ENCODE results near the gene SNN.
A peak's percentile ranks its signal among the peaks of the same experiment; 100 is the strongest.

The SNN gene

DNA sequence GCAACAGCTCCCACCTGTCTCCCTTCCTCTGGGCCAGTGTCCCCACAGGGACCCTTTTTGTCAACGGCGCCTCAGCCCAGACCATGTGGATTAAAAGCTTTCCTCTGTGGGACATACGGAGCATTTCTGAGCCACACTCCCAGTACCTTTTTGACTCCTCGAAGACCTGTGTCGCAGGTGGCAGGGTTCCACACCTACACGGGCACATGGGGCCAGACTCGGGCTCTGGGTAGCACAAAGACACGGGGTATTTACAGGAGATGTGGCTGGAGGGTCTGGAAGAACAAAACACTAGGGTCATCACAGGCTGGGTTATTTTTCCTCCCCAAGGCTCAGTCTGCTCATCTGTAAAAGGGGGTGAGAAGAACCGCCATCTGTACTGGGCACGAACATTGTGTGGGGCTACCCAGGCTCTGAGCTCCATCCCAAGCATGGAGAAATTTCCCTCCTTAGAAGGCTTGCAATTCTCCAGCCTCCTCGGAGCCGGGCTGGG, 32.5 kb upstream of the SNN start:
- no peak for DNase-seq

DNA sequence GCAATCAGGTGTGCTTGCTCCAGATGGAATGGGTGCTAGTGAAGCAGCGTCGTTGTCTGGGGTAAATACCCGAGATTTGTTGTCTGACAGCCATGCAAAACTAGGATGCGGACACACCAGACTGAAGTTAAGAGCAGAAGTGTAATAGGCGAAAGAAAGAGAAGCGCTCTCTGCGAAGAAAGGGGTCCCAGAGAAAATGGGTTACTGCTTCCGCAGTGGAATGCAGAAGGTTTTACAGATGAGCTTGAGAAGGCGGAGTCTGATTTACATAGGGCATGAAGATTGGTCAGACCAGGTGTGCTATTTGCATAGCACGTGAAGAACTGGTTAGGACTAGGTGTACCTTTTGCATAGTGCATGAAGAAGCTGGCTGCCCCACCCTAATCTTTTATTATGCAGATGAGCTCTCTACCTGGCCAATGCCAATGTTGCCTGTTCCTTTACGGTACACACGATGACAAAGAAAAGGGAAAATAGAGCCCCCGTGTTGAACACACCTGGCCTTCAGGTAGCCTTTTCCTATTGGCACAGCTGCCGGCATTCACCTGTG, 32.0 kb upstream of the SNN start:
- DNase-seq, result peak; percentile 98

DNA sequence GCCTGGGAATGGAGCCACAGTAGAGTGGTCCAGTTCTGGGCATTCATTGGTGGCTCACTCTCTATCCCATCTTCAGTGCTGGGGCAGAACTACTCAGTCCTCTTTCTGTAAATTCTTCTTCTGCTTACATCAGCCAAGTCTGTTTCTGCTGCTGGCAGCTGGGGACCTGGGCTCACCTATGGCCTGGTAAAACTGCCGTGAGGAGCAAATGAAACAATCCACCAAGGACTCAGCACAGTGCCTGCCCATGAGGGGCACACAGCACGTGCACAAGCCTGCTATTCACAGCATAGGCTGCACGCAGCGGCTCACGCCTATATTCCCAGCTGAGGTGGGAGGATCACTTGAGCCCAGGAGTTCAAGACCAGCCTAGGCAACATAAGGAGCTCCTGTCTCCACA, 30.9 kb upstream of the SNN start:
- peak; percentile 30 for DNase-seq

DNA sequence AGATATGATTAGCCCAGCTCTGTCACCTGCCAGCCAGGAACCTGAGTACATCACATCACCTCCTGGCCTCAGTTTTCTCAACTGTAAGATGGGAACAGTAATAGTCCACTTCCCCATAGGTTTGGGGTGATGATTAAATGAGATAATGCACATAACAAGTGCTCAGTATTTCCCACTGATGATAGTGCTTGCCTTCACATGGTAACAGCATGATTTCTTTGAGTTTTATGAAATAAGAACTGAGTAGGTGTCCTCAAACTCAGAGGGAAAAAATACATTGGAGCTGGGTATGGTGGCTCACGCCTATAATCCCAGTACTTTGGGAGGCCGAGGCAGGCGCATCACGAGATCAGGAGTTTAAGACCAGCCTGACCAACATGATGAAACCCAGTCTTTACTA, 30.1 kb upstream of the SNN start:
- DNase-seq, result no peak

- no peak for DNase-seq
Observed at GRCh38 chr16:11639008-11639562, 29.2 kb upstream of the SNN start.

DNA sequence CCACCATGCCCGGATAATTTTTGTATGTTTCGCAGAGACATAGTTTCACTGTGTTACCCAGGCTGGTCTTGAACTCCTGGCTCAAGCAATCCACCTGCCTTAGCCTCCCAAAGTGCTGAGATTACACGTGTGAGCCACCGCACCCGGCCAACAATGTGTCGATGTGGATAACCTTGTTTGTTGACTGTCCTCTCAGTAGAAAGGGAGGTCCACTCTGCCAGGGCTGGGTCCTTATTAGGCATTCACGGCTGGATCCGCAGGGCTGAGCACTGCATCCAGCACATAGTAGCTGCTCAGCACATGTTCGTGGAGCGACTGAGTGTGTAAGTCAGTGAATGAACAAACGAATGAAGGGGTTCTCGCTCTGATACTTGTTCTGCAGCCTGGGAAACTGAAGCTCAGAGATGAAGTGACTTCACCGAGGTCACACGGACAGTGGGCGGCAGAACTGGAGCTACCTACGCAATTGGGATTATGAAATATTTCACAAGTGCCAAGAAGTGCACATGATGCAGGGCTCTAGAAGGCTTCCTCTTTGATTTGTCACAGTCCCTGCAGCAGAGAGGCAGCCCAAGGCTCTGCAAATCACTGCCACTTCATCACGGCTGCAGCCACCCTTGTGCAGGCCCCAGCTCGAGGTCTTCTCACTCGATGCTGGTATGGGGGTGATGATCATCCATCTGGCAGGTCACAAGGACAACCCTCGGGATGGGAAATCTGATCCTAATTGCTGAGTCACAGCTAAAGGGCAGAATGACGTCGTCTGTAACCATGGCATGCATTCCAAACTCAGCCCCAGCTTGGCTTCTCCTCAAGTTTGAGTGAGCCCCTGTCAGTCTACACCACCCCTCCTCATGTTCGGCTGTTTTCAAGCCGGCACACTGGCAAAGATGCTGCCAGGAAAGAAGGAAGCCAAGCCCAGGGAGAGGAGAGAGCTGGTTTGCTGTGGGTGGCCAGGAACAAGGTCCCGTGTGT, 28.0 kb upstream of the SNN start:
- DNase-seq, result peak; percentile 92

- DNase-seq, result peak; percentile 82
Observed at GRCh38 chr16:11640987-11641817, 27.1 kb upstream of the SNN start.

DNA sequence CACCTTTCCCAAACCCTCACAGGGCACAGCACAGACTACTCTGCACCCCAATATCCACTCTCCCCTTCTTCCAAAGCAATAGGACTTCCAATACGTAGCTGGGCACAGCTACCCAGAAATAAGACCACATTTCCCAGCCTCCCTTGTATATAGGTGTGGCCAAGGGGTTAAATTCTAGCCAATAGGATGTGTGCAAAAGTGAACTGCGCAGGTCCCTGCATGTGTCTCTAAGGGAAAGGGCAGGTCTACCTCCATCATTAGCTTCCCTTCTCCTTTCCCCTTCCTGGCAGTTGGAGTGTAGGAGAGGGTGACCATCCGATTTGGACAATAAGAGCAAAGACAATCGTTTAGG, 25.5 kb upstream of the SNN start:
- no peak for DNase-seq

DNA sequence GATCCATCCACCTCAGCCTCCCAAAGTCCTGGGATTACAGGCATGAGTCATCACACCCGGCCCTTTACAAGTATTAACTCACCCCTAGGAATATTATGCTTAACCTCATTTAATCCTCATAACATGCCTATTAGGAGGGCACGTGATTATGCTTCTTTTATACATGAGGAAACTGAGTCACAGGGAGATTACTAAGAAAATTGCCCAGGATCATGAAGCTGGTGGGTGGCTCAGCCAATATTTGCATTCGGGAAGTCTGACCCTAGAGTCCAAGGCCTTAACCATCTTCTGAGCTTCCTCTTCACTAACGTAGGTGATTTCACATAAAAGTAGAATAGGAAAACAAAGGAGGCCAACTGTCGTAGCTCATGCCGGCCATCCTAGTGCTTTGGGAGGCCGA, 19.0 kb upstream of the SNN start:
- DNase-seq, result no peak

- no peak for DNase-seq
Observed at GRCh38 chr16:11650641-11651591, 17.3 kb upstream of the SNN start.

DNA sequence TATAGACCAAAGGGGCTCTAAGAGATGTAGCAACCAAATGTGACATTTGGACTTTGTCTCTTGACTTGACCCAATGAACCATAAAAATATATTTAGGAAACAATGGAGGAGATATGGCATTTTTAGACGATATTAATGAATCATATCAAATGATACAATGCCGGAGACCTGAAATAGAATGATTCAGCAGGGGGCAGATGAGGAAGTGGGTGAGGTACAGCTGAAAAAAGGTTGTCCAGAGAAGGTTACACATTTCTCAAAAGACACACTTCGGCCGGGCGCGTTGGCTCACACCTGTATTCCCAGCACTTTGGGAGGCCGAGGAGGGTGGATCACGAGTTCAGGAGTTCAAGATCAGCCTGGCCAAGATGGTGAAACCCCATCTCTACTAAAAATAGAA, 16.5 kb upstream of the SNN start:
- DNase-seq, result no peak

GRCh38 chr16:11655655-11656054, 12.6 kb upstream of the SNN start:
- no peak for DNase-seq

DNA sequence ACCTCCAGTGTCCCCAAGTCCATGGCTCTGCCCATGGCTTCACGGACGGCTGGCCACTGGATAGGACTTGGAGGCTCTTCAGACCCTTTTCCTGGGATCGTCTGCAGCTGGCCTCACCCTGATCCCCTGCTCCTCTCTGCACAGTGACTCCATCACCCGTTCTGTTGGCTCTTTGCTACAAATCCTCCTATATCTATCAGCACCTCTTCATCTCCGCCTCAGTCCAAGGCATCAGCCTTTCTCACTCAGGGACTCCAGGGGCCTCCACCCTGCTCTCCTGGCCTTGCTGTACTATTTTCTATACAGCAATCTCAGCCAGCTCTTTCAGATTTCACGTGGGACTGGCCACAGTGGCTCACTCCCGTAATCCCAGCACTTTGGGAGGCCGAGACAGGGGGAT, 10.7 kb upstream of the SNN start:
- no peak for DNase-seq

GRCh38 chr16:11658896-11659708, 9.2 kb upstream of the SNN start:
- DNase-seq, result no peak

DNA sequence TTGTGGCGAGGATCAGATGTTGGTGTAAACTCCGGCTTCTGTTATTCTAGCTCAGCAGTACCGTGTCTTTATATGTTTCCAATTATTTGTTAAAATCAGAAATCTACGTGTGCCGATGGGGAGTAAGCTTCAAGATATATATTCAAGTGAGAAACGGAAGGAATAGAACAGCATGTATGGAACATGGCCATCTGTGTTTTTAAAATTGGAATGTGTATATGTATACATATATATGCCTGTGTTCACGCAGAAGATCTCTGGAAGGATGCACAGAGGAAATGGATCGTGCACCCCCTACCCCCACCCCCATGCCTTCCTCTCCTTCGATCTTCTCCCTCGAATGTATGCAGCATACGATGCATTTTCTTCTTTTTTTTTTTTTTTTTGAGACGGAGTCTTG, 7.7 kb upstream of the SNN start:
- DNase-seq, result no peak

- no peak for DNase-seq
Observed at GRCh38 chr16:11662582-11662981, 5.7 kb upstream of the SNN start.

DNA sequence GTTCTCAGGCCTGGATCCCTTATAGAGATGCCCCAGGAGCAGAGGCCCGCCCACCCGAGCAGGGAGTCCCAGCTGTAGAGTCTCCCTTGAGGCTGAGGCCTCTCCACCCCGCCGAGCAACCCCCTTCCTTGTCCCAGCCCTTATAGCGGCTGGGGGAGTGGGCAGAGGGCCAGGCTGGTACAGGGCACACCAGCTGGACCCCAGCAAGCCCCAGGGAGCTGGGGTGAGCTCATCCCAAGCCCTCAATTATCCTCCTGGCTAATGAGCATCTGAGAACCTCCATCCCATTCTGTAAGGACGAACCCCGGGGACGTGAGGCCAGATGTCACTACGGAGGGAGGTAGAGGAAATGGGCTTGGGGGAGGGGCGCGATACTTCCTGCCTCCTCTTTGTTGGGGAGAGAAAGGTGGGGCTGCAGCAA, 3.2 kb upstream of the SNN start:
- DNase-seq, result no peak

GRCh38 chr16:11666103-11667055, 1.9 kb upstream of the SNN start:
- DNase-seq, result peak; percentile 12

- DNase-seq, result peak; percentile 39
Observed at GRCh38 chr16:11667221-11667823, 933 bp upstream of the SNN start.
